Progenitor cell of endocrine pancreas (in vitro differentiated cells): Measurements from ENCODE around the gene ABCC9. TPM values are rescaled to one million over a fixed set of nuclear protein-coding genes. Genes with fewer than 3 reads are reported as not detected.

ENCODE experiments used
- DNase-seq: peaks from one replicate; pipeline ENCODE4 v3.0.0; 2021; ENCODE audit warnings: low spot score; ENCODE audit not compliant: unreplicated experiment
- H3K27ac Mint-ChIP-seq: 2 replicates; pipeline ENCODE4 v1.8.0; 2021; ENCODE audit warnings: mild to moderate bottlenecking, moderate library complexity, mixed read lengths
- H3K27me3 Mint-ChIP-seq: 2 replicates; pipeline ENCODE4 v1.8.0; 2021; ENCODE audit warnings: mixed read lengths
- H3K36me3 Mint-ChIP-seq: 2 replicates; pipeline ENCODE4 v1.8.0; 2022; ENCODE audit warnings: mixed read lengths; ENCODE audit not compliant: insufficient read depth
- H3K4me1 Mint-ChIP-seq: 2 replicates; pipeline ENCODE4 v1.8.0; 2021; ENCODE audit warnings: low read depth, mixed read lengths
- H3K4me3 Mint-ChIP-seq: 2 replicates; pipeline ENCODE4 v1.8.0; 2021; ENCODE audit warnings: low read depth, mild to moderate bottlenecking, moderate library complexity, mixed read lengths
- H3K9me3 Mint-ChIP-seq: 2 replicates; pipeline ENCODE4 v1.8.0; 2021; ENCODE audit warnings: low read depth, mixed read lengths
- CTCF ChIP-seq: fragments of 200-600 bp; sonication (generic); IDR thresholded peaks from one replicate; pipeline ENCODE4 v1.5.0; 2021; ENCODE audit warnings: antibody characterized with exemption, mild to moderate bottlenecking; ENCODE audit not compliant: unreplicated experiment
- total RNA-seq: library from RNA; stranded (reverse); gene quantifications from 2 replicates; pipeline ENCODE4 v1.2.1, GENCODE V29; 2021

The ABCC9 gene
- total RNA-seq, 1 donor from 2014 or later: 0.29 TPM

DNA sequence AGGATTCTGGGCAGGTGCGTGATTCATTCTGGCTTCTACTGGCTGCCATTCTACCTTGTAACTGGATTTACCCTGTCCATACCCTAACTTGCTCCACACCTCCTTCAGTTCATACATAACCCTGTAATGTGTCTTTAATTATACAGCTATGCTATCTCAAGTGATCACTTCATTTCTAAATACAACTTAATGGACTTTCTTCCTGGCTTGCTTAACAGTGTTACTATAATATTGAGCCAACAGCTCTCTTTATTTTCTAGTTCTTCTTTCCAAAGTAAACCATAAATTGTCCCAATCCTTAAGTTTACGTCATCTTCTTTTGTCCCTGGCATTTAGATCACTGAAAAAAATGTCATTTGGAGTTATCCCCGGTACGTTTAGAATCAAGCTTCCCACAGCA is 90.8 kb downstream of the ABCC9 start:
- H3K4me1 Mint-ChIP-seq: no peaks in the 10 kb centered on the region
- no peak overlapping the region for H3K27ac Mint-ChIP-seq
- H3K27me3 Mint-ChIP-seq: peaks cover 3% of the 10 kb centered on the region
- no peak for TF ChIP-seq CTCF
- no peaks in the 10 kb centered on the region for H3K9me3 Mint-ChIP-seq
- no peaks in the 10 kb centered on the region for H3K36me3 Mint-ChIP-seq
- H3K4me3 Mint-ChIP-seq: no peak overlapping the region
- no peak for DNase-seq

- Mint-ChIP-seq H3K27me3 (peaks cover 3% of the 10 kb centered on the region), H3K9me3 (no peaks in the 10 kb centered on the region), H3K4me3 (no peak overlapping the region), H3K36me3 (no peaks in the 10 kb centered on the region), H3K27ac (no peak overlapping the region), H3K4me1 (no peaks in the 10 kb centered on the region)
- DNase-seq: no peak
- no peak for TF ChIP-seq CTCF
Measured at GRCh38 chr12:21849878-21850277, 91.3 kb downstream of the ABCC9 start.

- DNase-seq: no peak
- Mint-ChIP-seq H3K36me3 (no peaks in the 10 kb centered on the region), H3K4me3 (no peak overlapping the region), H3K9me3 (no peaks in the 10 kb centered on the region), H3K27me3 (no peaks in the 10 kb centered on the region), H3K4me1 (no peaks in the 10 kb centered on the region), H3K27ac (no peak overlapping the region)
- no peak for TF ChIP-seq CTCF
Measured at GRCh38 chr12:21848192-21848591, 93.0 kb downstream of the ABCC9 start.

DNA sequence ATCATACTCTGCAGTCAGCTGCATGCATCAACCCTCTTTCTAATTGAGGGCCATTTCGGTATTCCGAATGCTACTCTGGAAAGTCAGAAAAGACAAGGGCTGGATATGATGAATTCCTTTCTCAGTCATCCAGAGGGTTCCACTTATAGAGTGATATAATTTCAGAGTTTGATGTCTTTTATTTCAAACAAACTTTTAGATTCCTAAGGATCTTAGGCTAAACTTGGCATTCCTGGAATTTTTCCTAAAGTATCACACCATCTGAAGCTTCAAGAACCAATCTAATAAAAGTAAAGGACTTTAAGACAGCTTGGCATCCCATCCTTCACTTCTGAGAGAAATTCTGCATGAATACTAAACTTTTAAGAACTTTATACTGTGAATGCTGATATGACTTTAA is 97.4 kb downstream of the ABCC9 start:
- peaks cover 2% of the 10 kb centered on the region for H3K27me3 Mint-ChIP-seq
- no peak for TF ChIP-seq CTCF
- DNase-seq: no peak
- no peak overlapping the region for H3K27ac Mint-ChIP-seq
- H3K4me3 Mint-ChIP-seq: no peak overlapping the region
- H3K4me1 Mint-ChIP-seq: no peaks in the 10 kb centered on the region
- no peaks in the 10 kb centered on the region for H3K36me3 Mint-ChIP-seq
- H3K9me3 Mint-ChIP-seq: no peaks in the 10 kb centered on the region

- no peak overlapping the region for H3K4me3 Mint-ChIP-seq
- no peaks in the 10 kb centered on the region for H3K36me3 Mint-ChIP-seq
- no peak for TF ChIP-seq CTCF
- DNase-seq: no peak
- H3K27me3 Mint-ChIP-seq: peaks cover 8% of the 10 kb centered on the region
- no peaks in the 10 kb centered on the region for H3K9me3 Mint-ChIP-seq
- no peak overlapping the region for H3K27ac Mint-ChIP-seq
- H3K4me1 Mint-ChIP-seq: no peaks in the 10 kb centered on the region
Measured at GRCh38 chr12:21839776-21840175, 101.5 kb downstream of the ABCC9 start.

GRCh38 chr12:21837847-21838246 is 103.4 kb downstream of the ABCC9 start:
- Mint-ChIP-seq H3K27ac (no peak overlapping the region), H3K27me3 (peaks cover 16% of the 10 kb centered on the region), H3K4me1 (no peaks in the 10 kb centered on the region), H3K36me3 (no peaks in the 10 kb centered on the region), H3K4me3 (no peak overlapping the region), H3K9me3 (no peaks in the 10 kb centered on the region)
- DNase-seq: no peak
- TF ChIP-seq CTCF: no peak
